Cerebellar nuclear complex (tissue), 1 donor: Measurements from ENCODE around the gene NME7.
"Not testable (repeated sequence)": the region's sequence is repeated elsewhere in the genome, so short reads cannot be mapped to it uniquely, and the experiment has no call there.

ENCODE experiments used
- DNase-seq, 2 experiments: peaks; one replicate each; lab custom pipeline; 2025; lab: John Stamatoyannopoulos, UW

Gene NME7

GRCh38 chr1:169234780-169235179 is 132.8 kb downstream of the NME7 start:
- no peak for DNase-seq

GRCh38 chr1:169217636-169218035 is 150.0 kb downstream of the NME7 start:
- DNase-seq: no peak

- DNase-seq: no peak
These were observed 153.0 kb downstream of the NME7 start for GRCh38 chr1:169214598-169214997.

GRCh38 chr1:169212088-169212487 is 155.5 kb downstream of the NME7 start:
- DNase-seq: no peak

GRCh38 chr1:169207797-169208520 is 159.6 kb downstream of the NME7 start:
- DNase-seq: no peak

GRCh38 chr1:169204157-169204556 is 163.4 kb downstream of the NME7 start:
- no peak for DNase-seq

GRCh38 chr1:169202791-169203665 is 164.6 kb downstream of the NME7 start:
- DNase-seq: no peak

- DNase-seq: no peak
These were observed 166.4 kb downstream of the NME7 start for GRCh38 chr1:169201084-169201619.

GRCh38 chr1:169200319-169200718 is 167.3 kb downstream of the NME7 start:
- DNase-seq: no peak

GRCh38 chr1:169196581-169196980 is 171.0 kb downstream of the NME7 start:
- DNase-seq: no peak

- no peak for DNase-seq
These were observed 171.4 kb downstream of the NME7 start for GRCh38 chr1:169196161-169196560.

GRCh38 chr1:169193191-169193850 is 174.3 kb downstream of the NME7 start:
- no peak for DNase-seq

GRCh38 chr1:169186106-169186505 is 181.5 kb downstream of the NME7 start:
- no peak for DNase-seq

- no peak for DNase-seq
These were observed 182.8 kb downstream of the NME7 start for GRCh38 chr1:169184812-169185211.

GRCh38 chr1:169180174-169180573 is 187.4 kb downstream of the NME7 start:
- DNase-seq: no peak

GRCh38 chr1:169179431-169179830 is 188.2 kb downstream of the NME7 start:
- DNase-seq: not testable (repeated sequence)

- DNase-seq: no peak
These were observed 192.1 kb downstream of the NME7 start for GRCh38 chr1:169175461-169175860.

GRCh38 chr1:169163059-169163458 is 204.5 kb downstream of the NME7 start:
- DNase-seq: no peak

GRCh38 chr1:169161496-169162194 is 206.0 kb downstream of the NME7 start:
- DNase-seq: no peak

- DNase-seq: no peak
These were observed 206.6 kb downstream of the NME7 start for GRCh38 chr1:169160845-169161495.

GRCh38 chr1:169156580-169156979 is 211.0 kb downstream of the NME7 start:
- DNase-seq: no peak
